GM18870 (cell line): Measurements from ENCODE around the gene DOCK7.
"Not testable (repeated sequence)": the region's sequence is repeated elsewhere in the genome, so short reads cannot be mapped to it uniquely, and the experiment has no call there.

ENCODE experiments used
- ATAC-seq: cut with Tn5 transposase; IDR thresholded peaks from one replicate; pipeline ENCODE4 v1.9.1; 2021; ENCODE audit warnings: moderate library complexity; ENCODE audit not compliant: unreplicated experiment

Gene DOCK7

DNA sequence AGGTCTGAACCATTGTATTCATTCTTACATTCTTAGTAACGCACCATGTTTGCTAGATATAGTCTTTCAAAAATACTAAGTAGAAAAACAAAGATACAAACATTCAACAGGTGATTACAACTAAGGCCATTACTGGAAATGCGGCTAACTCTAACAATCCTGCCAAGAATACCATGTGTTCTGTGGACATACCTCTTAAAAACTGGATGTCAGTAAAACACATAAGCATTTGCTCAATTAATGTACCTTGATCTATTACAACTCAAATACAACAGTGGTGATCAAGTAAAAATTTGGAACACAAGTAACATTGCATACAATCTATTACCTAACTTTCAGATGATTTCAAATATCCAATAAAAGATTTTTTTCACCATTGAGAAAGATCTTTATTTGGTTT lies 75.4 kb downstream of the DOCK7 start:
- ATAC-seq, result no peak

DNA sequence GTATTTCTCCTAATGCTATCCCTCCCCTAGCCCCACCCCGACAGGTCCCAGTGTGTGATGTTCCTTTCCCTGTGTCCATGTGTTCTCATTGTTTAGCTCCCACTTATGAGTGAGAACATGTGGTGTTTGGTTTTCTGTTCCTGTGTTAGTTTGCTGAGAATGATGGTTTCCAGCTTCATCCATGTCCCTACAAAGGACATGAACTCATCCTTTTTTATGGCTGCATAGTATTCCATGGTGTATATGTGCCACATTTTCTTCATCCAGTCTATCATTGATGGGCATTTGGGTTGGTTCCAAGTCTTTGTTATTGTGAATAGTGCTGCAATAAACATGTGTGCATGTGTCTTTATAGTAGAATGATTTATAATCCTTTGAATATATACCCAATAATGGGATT lies 77.6 kb downstream of the DOCK7 start:
- ATAC-seq, result not testable (repeated sequence)

DNA sequence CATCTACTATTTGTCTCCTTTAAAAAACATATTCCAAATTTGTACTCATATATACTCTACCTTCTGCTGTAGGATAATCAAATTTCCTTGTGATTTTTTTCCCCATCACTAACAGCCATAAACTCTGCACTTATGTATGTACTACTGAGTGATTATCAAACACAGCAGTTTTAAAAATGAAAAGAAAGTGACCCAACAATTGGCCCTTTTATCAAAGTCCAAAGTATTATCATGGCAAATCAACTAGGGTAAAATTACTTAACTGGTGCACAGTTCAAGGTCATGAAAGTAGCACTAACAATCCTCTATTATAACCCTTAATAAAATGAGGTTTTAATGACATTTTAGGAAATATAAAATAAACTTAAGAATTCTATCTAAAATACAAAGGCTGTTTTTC lies 79.3 kb downstream of the DOCK7 start:
- no peak for ATAC-seq

- ATAC-seq, result no peak
Observed at GRCh38 chr1:62601457-62601856, 86.7 kb downstream of the DOCK7 start.

GRCh38 chr1:62599044-62599443 lies 89.1 kb downstream of the DOCK7 start:
- ATAC-seq, result no peak

GRCh38 chr1:62597281-62597680 lies 90.9 kb downstream of the DOCK7 start, which contains the start of gene ANGPTL3:
Gene ANGPTL3, plus strand, starts transcription at chr1:62597520. Its CDS starts 47 bp downstream, at chr1:62597567.
- ATAC-seq, result no peak

DNA sequence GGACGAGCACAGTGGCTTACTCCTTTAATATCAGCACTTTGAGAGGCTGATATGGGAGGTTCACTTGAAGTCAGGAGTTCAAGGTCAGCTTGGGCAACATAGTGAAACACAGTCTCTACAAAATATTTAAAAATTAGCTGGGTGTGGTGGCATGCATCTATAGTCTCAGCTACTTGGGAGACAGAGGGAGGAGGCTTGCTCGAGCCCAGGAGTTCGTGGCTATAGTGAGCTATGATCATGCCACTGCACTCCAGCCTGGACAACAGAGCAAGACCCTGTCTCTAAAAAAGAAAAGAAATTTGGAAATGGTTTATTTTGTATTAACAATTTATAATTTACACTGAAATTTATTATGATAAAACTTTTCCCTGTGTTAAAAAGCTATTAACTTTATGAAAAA lies 92.5 kb downstream of the DOCK7 start:
- no peak for ATAC-seq

GRCh38 chr1:62593825-62594394 lies 94.3 kb downstream of the DOCK7 start:
- ATAC-seq, result no peak

GRCh38 chr1:62590970-62591368 lies 97.2 kb downstream of the DOCK7 start:
- no peak for ATAC-seq

GRCh38 chr1:62590255-62590969 lies 97.8 kb downstream of the DOCK7 start:
- ATAC-seq, result no peak

DNA sequence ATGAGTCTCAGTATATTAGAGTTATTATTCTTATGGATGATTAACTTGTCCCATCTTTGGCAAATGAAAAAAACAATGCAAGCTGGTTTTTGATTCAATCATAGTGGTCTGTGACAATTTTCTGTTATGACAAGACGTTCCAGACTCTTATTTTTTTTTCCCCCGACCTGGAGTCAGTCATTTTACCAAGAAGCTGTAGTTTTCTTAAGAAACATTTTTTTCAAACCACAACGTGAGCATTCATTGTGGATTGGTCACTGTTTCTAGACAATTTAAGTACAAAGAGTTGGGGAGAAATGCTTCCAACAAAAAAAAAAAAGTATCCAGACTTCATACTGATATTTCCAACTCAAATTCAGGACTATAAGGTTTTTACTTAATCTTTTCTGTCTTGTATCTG lies 98.9 kb downstream of the DOCK7 start:
- no peak for ATAC-seq

DNA sequence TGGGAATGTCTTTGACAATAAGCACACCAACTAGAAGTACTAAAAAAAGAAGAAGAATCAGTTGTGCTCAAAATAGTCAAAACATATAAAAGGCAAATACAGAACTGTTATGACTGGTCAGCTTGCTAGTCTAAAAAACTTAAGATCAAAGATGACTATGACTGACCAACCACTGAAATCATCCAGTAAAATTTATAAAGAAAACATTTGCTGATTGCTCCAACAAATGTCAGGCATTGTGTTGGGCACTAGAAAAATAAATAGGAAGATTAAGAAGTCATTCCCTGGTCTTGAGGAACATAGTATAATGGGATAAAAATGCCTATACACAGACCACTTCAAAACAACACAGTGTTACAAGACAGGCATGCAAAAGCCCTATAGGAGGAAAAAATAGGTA lies 100.2 kb downstream of the DOCK7 start:
- ATAC-seq, result no peak

DNA sequence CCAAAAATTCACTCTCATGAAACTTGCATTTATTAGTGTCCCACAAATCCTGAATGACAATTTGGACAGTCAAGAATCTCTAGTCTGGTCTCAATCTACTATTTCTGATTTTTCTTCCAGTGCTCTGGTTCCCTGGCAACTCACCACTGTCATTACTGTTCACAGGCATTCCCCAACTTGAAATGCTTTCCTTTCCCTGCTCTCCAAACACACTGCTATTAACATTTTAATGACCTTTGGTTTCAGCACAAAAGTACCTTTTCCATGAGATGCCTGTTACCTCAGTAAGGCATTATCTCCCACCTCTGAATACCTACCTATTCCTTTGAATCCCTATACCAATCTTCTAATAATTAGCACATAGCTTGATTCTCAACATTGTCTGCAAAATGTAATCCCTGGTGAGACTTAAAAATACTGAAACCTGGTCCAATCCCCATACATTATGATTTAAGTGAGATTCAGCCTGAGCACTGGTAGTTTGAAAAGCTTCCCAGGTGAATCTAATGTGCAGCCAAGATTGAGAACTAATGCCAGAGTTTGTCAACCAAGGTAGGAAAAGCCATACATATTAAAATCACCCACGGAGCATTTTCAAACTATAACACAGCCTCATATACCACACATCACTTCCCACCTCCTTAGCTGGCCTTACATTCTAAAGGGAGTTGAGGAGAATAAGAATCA lies 102.6 kb downstream of the DOCK7 start:
- no peak for ATAC-seq

DNA sequence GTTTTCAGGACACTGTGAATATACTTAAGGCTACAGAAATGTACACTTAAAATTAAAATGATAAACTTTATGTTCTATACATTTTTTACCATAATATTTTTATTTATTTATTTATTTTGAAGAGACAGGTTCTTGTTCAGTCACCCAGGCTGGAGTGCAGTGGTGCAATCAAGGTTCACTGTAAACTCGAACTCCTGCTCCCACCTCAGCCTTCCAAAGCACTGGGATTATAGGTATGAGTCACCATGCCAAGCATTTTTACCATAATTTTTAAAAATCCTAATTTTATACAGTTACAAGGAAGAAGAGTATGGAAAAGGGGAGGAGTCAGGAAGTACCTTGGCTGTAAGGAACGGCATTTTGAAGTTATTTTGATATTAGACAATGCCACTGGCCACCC lies 114.5 kb downstream of the DOCK7 start:
- no peak for ATAC-seq

- no peak for ATAC-seq
Observed at GRCh38 chr1:62572476-62572875, 115.7 kb downstream of the DOCK7 start.

DNA sequence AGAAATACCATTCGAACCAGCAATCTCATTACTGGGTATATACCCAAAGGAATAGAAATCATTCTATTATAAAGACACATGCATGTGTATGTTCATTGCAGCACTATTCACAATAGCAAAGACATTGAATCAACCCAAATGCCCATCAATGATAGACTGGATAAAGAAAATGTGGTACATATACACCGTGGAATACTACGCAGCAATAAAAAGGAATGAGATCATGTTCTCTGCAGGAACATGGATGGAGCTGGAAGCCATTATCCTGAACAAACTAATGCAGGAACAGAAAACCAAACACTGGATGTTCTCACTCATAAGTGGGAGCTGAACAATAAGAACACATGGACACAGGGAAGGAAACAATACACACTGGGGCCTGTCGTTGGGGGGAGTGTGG lies 116.7 kb downstream of the DOCK7 start:
- ATAC-seq, result not testable (repeated sequence)

DNA sequence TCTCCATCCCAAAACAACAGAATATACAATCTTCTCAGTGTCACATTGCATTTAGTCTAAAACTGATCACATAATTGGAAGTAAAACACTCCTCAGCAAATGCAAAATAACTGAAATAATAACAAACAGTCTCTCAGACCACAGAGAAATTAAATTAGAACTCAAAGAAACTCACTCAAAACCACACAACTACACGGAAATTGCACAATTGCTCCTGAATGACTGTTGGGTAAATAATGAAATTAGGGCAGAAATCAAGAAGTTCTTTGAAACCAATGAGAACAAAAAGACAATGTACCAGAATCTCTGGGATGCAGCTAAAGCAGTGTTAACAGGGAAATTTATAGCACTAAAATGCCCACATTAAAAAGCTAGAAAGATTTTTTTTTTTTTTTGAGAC lies 120.3 kb downstream of the DOCK7 start:
- ATAC-seq, result not testable (repeated sequence)

DNA sequence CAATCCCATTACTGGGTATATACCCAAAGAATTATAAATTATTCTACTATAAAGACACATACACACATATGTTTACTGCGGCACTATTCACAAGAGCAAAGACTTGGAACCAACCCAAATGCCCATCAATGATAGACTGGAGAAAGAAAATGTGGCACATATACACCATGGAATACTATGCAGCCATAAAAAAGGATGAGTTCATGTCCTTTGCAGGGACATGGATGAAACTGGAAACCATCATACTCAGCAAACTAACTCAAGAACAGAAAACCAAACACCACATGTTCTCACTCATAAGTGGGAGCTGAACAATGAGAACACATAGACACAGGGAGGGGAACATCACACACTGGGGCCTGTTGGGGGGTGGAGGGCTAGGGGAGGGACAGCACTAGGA lies 121.0 kb downstream of the DOCK7 start:
- ATAC-seq, result not testable (repeated sequence)

DNA sequence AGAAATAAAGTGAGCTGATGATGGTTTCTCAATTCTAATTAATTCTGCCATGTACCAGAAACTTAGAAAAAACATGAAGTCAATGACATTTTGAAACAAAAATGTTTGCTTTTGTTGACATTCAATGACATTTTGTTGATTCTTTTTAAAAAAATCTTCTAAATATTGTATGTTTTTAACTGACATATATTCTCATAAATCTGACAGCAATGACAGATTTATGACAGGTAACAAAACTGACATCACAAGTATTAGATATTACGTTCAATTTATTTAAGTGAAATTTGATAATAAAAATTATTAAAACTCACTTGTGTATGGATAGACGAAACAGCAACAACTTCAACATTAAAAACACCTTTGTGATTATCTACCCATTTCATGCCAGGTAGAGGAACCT lies 126.9 kb downstream of the DOCK7 start:
- no peak for ATAC-seq

- ATAC-seq, result no peak
Observed at GRCh38 chr1:62544570-62544969, 143.6 kb downstream of the DOCK7 start.

GRCh38 chr1:62541048-62541447 lies 147.1 kb downstream of the DOCK7 start:
- no peak for ATAC-seq

DNA sequence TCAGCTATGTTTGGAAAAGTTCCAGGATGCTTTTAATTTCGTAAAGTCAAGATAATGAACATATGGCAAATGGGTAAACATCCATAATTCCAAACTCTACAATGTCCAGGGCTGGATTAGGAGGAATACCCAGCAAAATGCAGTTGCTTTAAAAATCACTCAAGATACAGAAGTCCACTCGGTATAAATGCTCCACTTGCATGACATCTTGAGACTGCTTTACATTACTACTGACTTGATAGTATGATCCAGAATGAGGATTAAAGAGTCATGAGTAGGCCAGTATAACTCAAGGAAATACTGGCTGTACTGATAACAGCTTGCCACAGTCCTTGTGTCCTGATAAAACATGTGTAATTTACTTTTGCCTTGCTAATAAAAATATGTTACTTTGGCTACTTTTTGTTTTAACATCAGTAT lies 149.1 kb downstream of the DOCK7 start:
- no peak for ATAC-seq
